GM12878 (cell line): ENCODE measurements around the gene MAGI2.

Source experiments
- ASH2L ChIP-seq: fragments of 300-600, 200-600 bp; sonication (generic); IDR thresholded peaks from 2 replicates; pipeline ENCODE4 v1.6.1; 2017; ENCODE audit warnings: low read depth, mild to moderate bottlenecking, borderline replicate concordance
- CHD1 ChIP-seq: IDR thresholded peaks from 2 replicates; pipeline ENCODE4 v1.6.1; 2012; ENCODE audit warnings: low read depth, low read length, improper control_type of control experiment
- CREB1 ChIP-seq: IDR thresholded peaks from 2 replicates; pipeline ENCODE4 v1.6.1; 2012; ENCODE audit warnings: low read depth, mild to moderate bottlenecking, inconsistent platforms
- FOXK2 ChIP-seq: fragments of 450-650 bp; IDR thresholded peaks from 2 replicates; pipeline ENCODE4 v1.6.1; 2017; ENCODE audit warnings: mild to moderate bottlenecking, moderate library complexity
- JUND ChIP-seq: IDR thresholded peaks from 2 replicates; pipeline ENCODE4 v1.6.1; 2012; ENCODE audit warnings: low read depth, mild to moderate bottlenecking, low read length, improper control_type of control experiment, moderate library complexity
- PML ChIP-seq: IDR thresholded peaks from 2 replicates; pipeline ENCODE4 v1.6.1; 2012; ENCODE audit warnings: low read length, inconsistent platforms
- RAD21 ChIP-seq: IDR thresholded peaks from 2 replicates; pipeline ENCODE4 v1.6.1; 2011; ENCODE audit warnings: mild to moderate bottlenecking, low read depth, low read length, moderate library complexity; ENCODE audit not compliant: insufficient read depth
- WRNIP1 ChIP-seq: IDR thresholded peaks from 2 replicates; pipeline ENCODE4 v1.6.1; 2011; ENCODE audit warnings: low read depth, low read length, improper control_type of control experiment, borderline replicate concordance
- YY1 ChIP-seq: IDR thresholded peaks from 2 replicates; pipeline ENCODE4 v1.6.1; 2011; ENCODE audit warnings: low read depth, mild to moderate bottlenecking, low read length
- ZNF217 ChIP-seq: fragments of 450-650 bp; IDR thresholded peaks from 2 replicates; pipeline ENCODE4 v1.6.1; 2017; ENCODE audit warnings: antibody characterized with exemption, mild to moderate bottlenecking
- ZSCAN29 ChIP-seq: fragments of 450-650 bp; IDR thresholded peaks from 2 replicates; pipeline ENCODE4 v1.6.1; 2017; ENCODE audit warnings: mild to moderate bottlenecking, moderate library complexity
- TF ChIP-seq, protein P1 (sequence below), 3 experiments: IDR thresholded peaks in 2 of 3; conservative IDR thresholded peaks in 1 of 3; 2 replicates each; pipeline ENCODE4 v1.5.1; 2011; ENCODE audit warnings: low read depth in 3 of 3, low read length in 3 of 3, mild to moderate bottlenecking in 3 of 3, control low read depth in 2 of 3, moderate library complexity in 2 of 3, inconsistent platforms in 1 of 3, mixed read lengths in 1 of 3; ENCODE audit not compliant: control insufficient read depth in 2 of 3, insufficient read depth in 1 of 3; ENCODE audit errors: extremely low read depth in 1 of 3
- TF ChIP-seq, protein P2 (sequence below): fragments of 450-650 bp; IDR thresholded peaks from 2 replicates; pipeline ENCODE4 v1.6.1; 2017; ENCODE audit warnings: mild to moderate bottlenecking, moderate library complexity
- TF ChIP-seq, protein P3 (sequence below): IDR thresholded peaks from 2 replicates; pipeline ENCODE4 v1.6.1; 2011; ENCODE audit warnings: mild to moderate bottlenecking, low read depth, low read length, moderate library complexity; ENCODE audit not compliant: insufficient replicate concordance

DNA sequence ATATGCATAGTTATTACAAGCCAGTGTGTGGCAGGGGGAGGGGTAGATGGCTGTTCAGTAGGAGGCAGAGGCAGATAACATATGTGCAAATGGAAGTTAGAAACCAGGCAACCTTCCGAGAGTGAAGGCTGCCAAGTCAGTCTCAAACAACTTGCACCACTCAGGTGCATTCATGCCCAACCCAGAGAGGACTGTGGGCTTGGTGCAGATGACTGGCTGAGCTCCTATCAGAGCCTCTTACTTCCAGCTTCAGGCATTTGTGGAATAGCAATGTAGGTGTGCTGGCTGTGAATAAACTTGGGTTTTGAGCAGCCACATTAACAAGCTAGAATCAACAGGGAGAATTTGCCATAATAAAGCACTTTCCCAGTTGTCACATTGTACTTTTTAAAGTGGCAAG lies 865.1 kb downstream of the MAGI2 start:
- TF ChIP-seq RAD21 (no peak), YY1 (no peak), CREB1 (no peak), FOXK2 (no peak), PML (no peak), CHD1 (no peak), ZSCAN29 (no peak), ZNF217 (no peak), WRNIP1 (no peak), JUND (no peak), ASH2L (no peak)
- TF ChIP-seq, protein P1, sequence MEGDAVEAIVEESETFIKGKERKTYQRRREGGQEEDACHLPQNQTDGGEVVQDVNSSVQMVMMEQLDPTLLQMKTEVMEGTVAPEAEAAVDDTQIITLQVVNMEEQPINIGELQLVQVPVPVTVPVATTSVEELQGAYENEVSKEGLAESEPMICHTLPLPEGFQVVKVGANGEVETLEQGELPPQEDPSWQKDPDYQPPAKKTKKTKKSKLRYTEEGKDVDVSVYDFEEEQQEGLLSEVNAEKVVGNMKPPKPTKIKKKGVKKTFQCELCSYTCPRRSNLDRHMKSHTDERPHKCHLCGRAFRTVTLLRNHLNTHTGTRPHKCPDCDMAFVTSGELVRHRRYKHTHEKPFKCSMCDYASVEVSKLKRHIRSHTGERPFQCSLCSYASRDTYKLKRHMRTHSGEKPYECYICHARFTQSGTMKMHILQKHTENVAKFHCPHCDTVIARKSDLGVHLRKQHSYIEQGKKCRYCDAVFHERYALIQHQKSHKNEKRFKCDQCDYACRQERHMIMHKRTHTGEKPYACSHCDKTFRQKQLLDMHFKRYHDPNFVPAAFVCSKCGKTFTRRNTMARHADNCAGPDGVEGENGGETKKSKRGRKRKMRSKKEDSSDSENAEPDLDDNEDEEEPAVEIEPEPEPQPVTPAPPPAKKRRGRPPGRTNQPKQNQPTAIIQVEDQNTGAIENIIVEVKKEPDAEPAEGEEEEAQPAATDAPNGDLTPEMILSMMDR (IDR thresholded peaks at IDR 0.05 in 2 of 3, conservative IDR thresholded peaks at IDR 0.05 in 1 of 3; ENCODE audit: control insufficient read depth in 2 of 3, extremely low read depth in 1 of 3, insufficient read depth in 1 of 3, low read depth in 3 of 3, low read length in 3 of 3): no peak
- TF ChIP-seq, protein P2, sequence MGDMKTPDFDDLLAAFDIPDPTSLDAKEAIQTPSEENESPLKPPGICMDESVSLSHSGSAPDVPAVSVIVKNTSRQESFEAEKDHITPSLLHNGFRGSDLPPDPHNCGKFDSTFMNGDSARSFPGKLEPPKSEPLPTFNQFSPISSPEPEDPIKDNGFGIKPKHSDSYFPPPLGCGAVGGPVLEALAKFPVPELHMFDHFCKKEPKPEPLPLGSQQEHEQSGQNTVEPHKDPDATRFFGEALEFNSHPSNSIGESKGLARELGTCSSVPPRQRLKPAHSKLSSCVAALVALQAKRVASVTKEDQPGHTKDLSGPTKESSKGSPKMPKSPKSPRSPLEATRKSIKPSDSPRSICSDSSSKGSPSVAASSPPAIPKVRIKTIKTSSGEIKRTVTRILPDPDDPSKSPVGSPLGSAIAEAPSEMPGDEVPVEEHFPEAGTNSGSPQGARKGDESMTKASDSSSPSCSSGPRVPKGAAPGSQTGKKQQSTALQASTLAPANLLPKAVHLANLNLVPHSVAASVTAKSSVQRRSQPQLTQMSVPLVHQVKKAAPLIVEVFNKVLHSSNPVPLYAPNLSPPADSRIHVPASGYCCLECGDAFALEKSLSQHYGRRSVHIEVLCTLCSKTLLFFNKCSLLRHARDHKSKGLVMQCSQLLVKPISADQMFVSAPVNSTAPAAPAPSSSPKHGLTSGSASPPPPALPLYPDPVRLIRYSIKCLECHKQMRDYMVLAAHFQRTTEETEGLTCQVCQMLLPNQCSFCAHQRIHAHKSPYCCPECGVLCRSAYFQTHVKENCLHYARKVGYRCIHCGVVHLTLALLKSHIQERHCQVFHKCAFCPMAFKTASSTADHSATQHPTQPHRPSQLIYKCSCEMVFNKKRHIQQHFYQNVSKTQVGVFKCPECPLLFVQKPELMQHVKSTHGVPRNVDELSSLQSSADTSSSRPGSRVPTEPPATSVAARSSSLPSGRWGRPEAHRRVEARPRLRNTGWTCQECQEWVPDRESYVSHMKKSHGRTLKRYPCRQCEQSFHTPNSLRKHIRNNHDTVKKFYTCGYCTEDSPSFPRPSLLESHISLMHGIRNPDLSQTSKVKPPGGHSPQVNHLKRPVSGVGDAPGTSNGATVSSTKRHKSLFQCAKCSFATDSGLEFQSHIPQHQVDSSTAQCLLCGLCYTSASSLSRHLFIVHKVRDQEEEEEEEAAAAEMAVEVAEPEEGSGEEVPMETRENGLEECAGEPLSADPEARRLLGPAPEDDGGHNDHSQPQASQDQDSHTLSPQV: no peak
- TF ChIP-seq, protein P3, sequence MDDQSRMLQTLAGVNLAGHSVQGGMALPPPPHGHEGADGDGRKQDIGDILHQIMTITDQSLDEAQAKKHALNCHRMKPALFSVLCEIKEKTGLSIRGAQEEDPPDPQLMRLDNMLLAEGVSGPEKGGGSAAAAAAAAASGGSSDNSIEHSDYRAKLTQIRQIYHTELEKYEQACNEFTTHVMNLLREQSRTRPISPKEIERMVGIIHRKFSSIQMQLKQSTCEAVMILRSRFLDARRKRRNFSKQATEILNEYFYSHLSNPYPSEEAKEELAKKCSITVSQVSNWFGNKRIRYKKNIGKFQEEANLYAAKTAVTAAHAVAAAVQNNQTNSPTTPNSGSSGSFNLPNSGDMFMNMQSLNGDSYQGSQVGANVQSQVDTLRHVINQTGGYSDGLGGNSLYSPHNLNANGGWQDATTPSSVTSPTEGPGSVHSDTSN: no peak
